NCI-H146 treated with DMSO at 0.1 percent for 48 hours (cell line): ENCODE measurements around the gene PDZRN3.
A peak's percentile ranks its signal among the peaks of the same experiment; 100 is the strongest.

Experiments used
- DNase-seq: peaks from one replicate; lab custom pipeline; 2025; ENCODE audit not compliant: unreplicated experiment; lab: John Stamatoyannopoulos, UW

PDZRN3 gene

GRCh38 chr3:73431183-73431900 lies 193.4 kb downstream of the PDZRN3 start:
- peak; percentile 12 for DNase-seq

GRCh38 chr3:73427048-73427706 lies 197.6 kb downstream of the PDZRN3 start:
- no peak for DNase-seq

GRCh38 chr3:73426606-73427005 lies 198.1 kb downstream of the PDZRN3 start:
- DNase-seq = no peak

GRCh38 chr3:73423116-73423515 lies 201.6 kb downstream of the PDZRN3 start:
- DNase-seq = no peak

GRCh38 chr3:73422571-73422970 lies 202.2 kb downstream of the PDZRN3 start:
- DNase-seq = no peak

- DNase-seq = no peak
These were observed 204.8 kb downstream of the PDZRN3 start for GRCh38 chr3:73419942-73420341.

GRCh38 chr3:73419179-73419803 lies 205.4 kb downstream of the PDZRN3 start:
- no peak for DNase-seq

GRCh38 chr3:73418681-73419080 lies 206.1 kb downstream of the PDZRN3 start:
- DNase-seq = no peak

GRCh38 chr3:73415118-73415517 lies 209.6 kb downstream of the PDZRN3 start:
- DNase-seq = no peak

GRCh38 chr3:73413619-73414018 lies 211.1 kb downstream of the PDZRN3 start:
- no peak for DNase-seq

GRCh38 chr3:73411993-73412392 lies 212.7 kb downstream of the PDZRN3 start:
- DNase-seq = no peak

GRCh38 chr3:73411545-73411944 lies 213.2 kb downstream of the PDZRN3 start:
- no peak for DNase-seq

- DNase-seq = no peak
These were observed 215.5 kb downstream of the PDZRN3 start for GRCh38 chr3:73409138-73409763.

GRCh38 chr3:73408634-73409033 lies 216.1 kb downstream of the PDZRN3 start:
- no peak for DNase-seq

GRCh38 chr3:73407577-73407976 lies 217.2 kb downstream of the PDZRN3 start:
- DNase-seq = no peak

GRCh38 chr3:73405853-73406252 lies 218.9 kb downstream of the PDZRN3 start:
- DNase-seq = no peak

- DNase-seq = no peak
These were observed 219.7 kb downstream of the PDZRN3 start for GRCh38 chr3:73405000-73405399.

GRCh38 chr3:73404435-73404834 lies 220.3 kb downstream of the PDZRN3 start:
- DNase-seq = no peak

GRCh38 chr3:73403444-73403843 lies 221.3 kb downstream of the PDZRN3 start:
- no peak for DNase-seq

- DNase-seq = no peak
These were observed 223.0 kb downstream of the PDZRN3 start for GRCh38 chr3:73401616-73402279.

- no peak for DNase-seq
These were observed 223.7 kb downstream of the PDZRN3 start for GRCh38 chr3:73401059-73401458.
